Loucy (cell line): ENCODE results near the gene TGM4.

Experiments used
- EZH2phosphoT487 ChIP-seq: fragments of 200-600 bp; IDR thresholded peaks from 2 replicates; pipeline ENCODE4 v1.6.1; 2018; ENCODE audit warnings: antibody characterized with exemption, mild to moderate bottlenecking, moderate library complexity, borderline replicate concordance
- TF ChIP-seq, protein P1 (sequence below): fragments of 200-600 bp; sonication (generic); conservative IDR thresholded peaks from 2 replicates; pipeline ENCODE4 v1.5.1; 2014; ENCODE audit warnings: mild to moderate bottlenecking, antibody characterized with exemption, low read length

GRCh38 chr3:44883213-44883955, 9.0 kb downstream of the TGM4 start:
- TF ChIP-seq, protein P1, sequence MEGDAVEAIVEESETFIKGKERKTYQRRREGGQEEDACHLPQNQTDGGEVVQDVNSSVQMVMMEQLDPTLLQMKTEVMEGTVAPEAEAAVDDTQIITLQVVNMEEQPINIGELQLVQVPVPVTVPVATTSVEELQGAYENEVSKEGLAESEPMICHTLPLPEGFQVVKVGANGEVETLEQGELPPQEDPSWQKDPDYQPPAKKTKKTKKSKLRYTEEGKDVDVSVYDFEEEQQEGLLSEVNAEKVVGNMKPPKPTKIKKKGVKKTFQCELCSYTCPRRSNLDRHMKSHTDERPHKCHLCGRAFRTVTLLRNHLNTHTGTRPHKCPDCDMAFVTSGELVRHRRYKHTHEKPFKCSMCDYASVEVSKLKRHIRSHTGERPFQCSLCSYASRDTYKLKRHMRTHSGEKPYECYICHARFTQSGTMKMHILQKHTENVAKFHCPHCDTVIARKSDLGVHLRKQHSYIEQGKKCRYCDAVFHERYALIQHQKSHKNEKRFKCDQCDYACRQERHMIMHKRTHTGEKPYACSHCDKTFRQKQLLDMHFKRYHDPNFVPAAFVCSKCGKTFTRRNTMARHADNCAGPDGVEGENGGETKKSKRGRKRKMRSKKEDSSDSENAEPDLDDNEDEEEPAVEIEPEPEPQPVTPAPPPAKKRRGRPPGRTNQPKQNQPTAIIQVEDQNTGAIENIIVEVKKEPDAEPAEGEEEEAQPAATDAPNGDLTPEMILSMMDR: peak; percentile 46
- TF ChIP-seq EZH2phosphoT487: no peak
